Neural crest cell (in vitro differentiated cells): ENCODE data around the gene FURIN. TPM values are rescaled to one million over a fixed set of nuclear protein-coding genes. Genes with fewer than 3 reads are reported as not detected.

Source experiments
- DNase-seq: peaks from one replicate; pipeline ENCODE4 v3.0.0; 2021; ENCODE audit warnings: low read depth, mixed read lengths, low spot score
- H3K27ac Mint-ChIP-seq: one replicate; pipeline ENCODE4 v1.8.0; 2021; ENCODE audit warnings: mild to moderate bottlenecking, mixed read lengths; ENCODE audit not compliant: unreplicated experiment
- H3K27me3 Mint-ChIP-seq: 2 replicates; pipeline ENCODE4 v1.8.0; 2021; ENCODE audit warnings: low read depth, mild to moderate bottlenecking, mixed read lengths
- H3K36me3 Mint-ChIP-seq: 2 replicates; pipeline ENCODE4 v1.8.0; 2021; ENCODE audit warnings: low read depth, mild to moderate bottlenecking, mixed read lengths
- H3K4me1 Mint-ChIP-seq: 2 replicates; pipeline ENCODE4 v1.8.0; 2021; ENCODE audit warnings: mixed read lengths
- H3K4me3 Mint-ChIP-seq: one replicate; pipeline ENCODE4 v1.8.0; 2021; ENCODE audit warnings: mild to moderate bottlenecking, mixed read lengths
- H3K9me3 Mint-ChIP-seq: 2 replicates; pipeline ENCODE4 v1.8.0; 2021; ENCODE audit warnings: mixed read lengths
- CTCF ChIP-seq: fragments of 200-600 bp; sonication (generic); conservative IDR thresholded peaks from 2 replicates; pipeline ENCODE4 v1.5.0; 2021; ENCODE audit warnings: antibody characterized with exemption, mild to moderate bottlenecking
- total RNA-seq: library from RNA; stranded (reverse); gene quantifications from 2 replicates; pipeline ENCODE4 v1.2.1, GENCODE V29; 2021

The FURIN gene
- total RNA-seq, 1 donor from 2014 or later, result 15.7 TPM

- TF ChIP-seq CTCF, result no peak
- Mint-ChIP-seq H3K4me3 (no peak overlapping the region), H3K27ac (no peak overlapping the region), H3K9me3 (no peaks in the 10 kb centered on the region), H3K36me3 (no peaks in the 10 kb centered on the region), H3K4me1 (peaks cover 32% of the 10 kb centered on the region), H3K27me3 (no peaks in the 10 kb centered on the region)
- DNase-seq, result no peak
Observed at GRCh38 chr15:90866800-90867199, 1.6 kb upstream of the FURIN start.

- Mint-ChIP-seq H3K27me3 (no peaks in the 10 kb centered on the region), H3K36me3 (no peaks in the 10 kb centered on the region), H3K27ac (no peak overlapping the region), H3K9me3 (no peaks in the 10 kb centered on the region), H3K4me3 (peak overlapping the region; percentile 92), H3K4me1 (peaks cover 51% of the 10 kb centered on the region)
- TF ChIP-seq CTCF, result no peak
- DNase-seq, result no peak
Observed at GRCh38 chr15:90869140-90869541, 753 bp downstream of the FURIN start.

GRCh38 chr15:90869601-90870353 is 1.4 kb downstream of the FURIN start:
- no peaks in the 10 kb centered on the region for H3K27me3 Mint-ChIP-seq
- H3K4me3 Mint-ChIP-seq, result peak overlapping the region; percentile 92
- TF ChIP-seq CTCF, result no peak
- H3K9me3 Mint-ChIP-seq, result no peaks in the 10 kb centered on the region
- peak; percentile 29 for DNase-seq
- peak overlapping the region; percentile 88 for H3K27ac Mint-ChIP-seq
- H3K36me3 Mint-ChIP-seq, result no peaks in the 10 kb centered on the region
- H3K4me1 Mint-ChIP-seq, result peaks cover 55% of the 10 kb centered on the region

GRCh38 chr15:90870354-90871138 is 2.2 kb downstream of the FURIN start:
- H3K27ac Mint-ChIP-seq, result no peak overlapping the region
- H3K4me3 Mint-ChIP-seq, result peak overlapping the region; percentile 92
- no peak for DNase-seq
- H3K4me1 Mint-ChIP-seq, result peaks cover 55% of the 10 kb centered on the region
- no peaks in the 10 kb centered on the region for H3K36me3 Mint-ChIP-seq
- no peak for TF ChIP-seq CTCF
- no peaks in the 10 kb centered on the region for H3K27me3 Mint-ChIP-seq
- H3K9me3 Mint-ChIP-seq, result no peaks in the 10 kb centered on the region

- no peaks in the 10 kb centered on the region for H3K36me3 Mint-ChIP-seq
- peak; percentile 38 for DNase-seq
- TF ChIP-seq CTCF, result no peak
- no peaks in the 10 kb centered on the region for H3K27me3 Mint-ChIP-seq
- H3K4me3 Mint-ChIP-seq, result peak overlapping the region; percentile 92
- H3K9me3 Mint-ChIP-seq, result no peaks in the 10 kb centered on the region
- peaks cover 55% of the 10 kb centered on the region for H3K4me1 Mint-ChIP-seq
- H3K27ac Mint-ChIP-seq, result no peak overlapping the region
Observed at GRCh38 chr15:90871139-90871715, 2.8 kb downstream of the FURIN start.
